Parathyroid adenoma (tissue), 2 donors: ENCODE measurements around the gene FUS.

Experiments used
- H2AFZ ChIP-seq: fragments of 300-600 bp; sonication (generic); one replicate; pipeline ENCODE4 v1.7.0; 2017; ENCODE audit warnings: antibody characterized with exemption, mild to moderate bottlenecking
- H3K27ac ChIP-seq: fragments of 300-600 bp; sonication (generic); one replicate; pipeline ENCODE4 v1.7.0; 2017
- H3K27me3 ChIP-seq: fragments of 300-600 bp; sonication (generic); one replicate; pipeline ENCODE4 v1.7.0; 2017; ENCODE audit warnings: low read length; ENCODE audit not compliant: control insufficient read depth, insufficient read depth
- H3K36me3 ChIP-seq: fragments of 300-600 bp; sonication (generic); one replicate; pipeline ENCODE4 v1.7.0; 2017; ENCODE audit warnings: low read length; ENCODE audit not compliant: control insufficient read depth, insufficient read depth
- H3K4me1 ChIP-seq: fragments of 300-600 bp; sonication (generic); one replicate; pipeline ENCODE4 v1.7.0; 2017; ENCODE audit warnings: control low read depth
- H3K4me2 ChIP-seq: fragments of 300-600 bp; sonication (generic); one replicate; pipeline ENCODE4 v1.7.0; 2017; ENCODE audit warnings: low read length
- H3K4me3 ChIP-seq: fragments of 300-600 bp; sonication (generic); one replicate; pipeline ENCODE4 v1.7.0; 2017; ENCODE audit warnings: low read depth, low read length
- H3K79me2 ChIP-seq: fragments of 300-600 bp; sonication (generic); one replicate; pipeline ENCODE4 v1.7.0; 2017; ENCODE audit warnings: control low read depth
- H3K9ac ChIP-seq: fragments of 300-600 bp; sonication (generic); one replicate; pipeline ENCODE4 v1.7.0; 2017; ENCODE audit warnings: mild to moderate bottlenecking
- H3K9me3 ChIP-seq: fragments of 300-600 bp; sonication (generic); one replicate; pipeline ENCODE4 v1.7.0; 2017; ENCODE audit warnings: low read length; ENCODE audit not compliant: control insufficient read depth
- CTCF ChIP-seq: fragments of 300-600 bp; sonication (generic); IDR thresholded peaks from one replicate; pipeline ENCODE4 v1.7.0; 2017; ENCODE audit warnings: antibody characterized with exemption, mild to moderate bottlenecking
- donor health status: primary hyperparathyroidism.

Gene FUS

GRCh38 chr16:31188450-31189411 is 8.8 kb downstream of the FUS start:
- H3K4me3 ChIP-seq, result no peak overlapping the region
- H3K9ac ChIP-seq, result no peak overlapping the region
- no peak overlapping the region for H3K27ac ChIP-seq
- no peaks in the 10 kb centered on the region for H3K36me3 ChIP-seq
- H3K4me1 ChIP-seq, result no peaks in the 10 kb centered on the region
- no peaks in the 10 kb centered on the region for H3K27me3 ChIP-seq
- TF ChIP-seq CTCF, result no peak
- H3K4me2 ChIP-seq, result no peak overlapping the region
- peaks cover 1% of the 10 kb centered on the region for H3K79me2 ChIP-seq
- H3K9me3 ChIP-seq, result no peaks in the 10 kb centered on the region
- H2AFZ ChIP-seq, result no peak overlapping the region

GRCh38 chr16:31189412-31189778 is 9.5 kb downstream of the FUS start:
- no peak overlapping the region for H2AFZ ChIP-seq

GRCh38 chr16:31190061-31190460 is 10.1 kb downstream of the FUS start:
- no peaks in the 10 kb centered on the region for H3K9me3 ChIP-seq
- TF ChIP-seq CTCF, result no peak
- H3K4me1 ChIP-seq, result no peaks in the 10 kb centered on the region
- no peak overlapping the region for H2AFZ ChIP-seq
- no peak overlapping the region for H3K4me3 ChIP-seq
- no peak overlapping the region for H3K27ac ChIP-seq
- no peaks in the 10 kb centered on the region for H3K36me3 ChIP-seq
- no peak overlapping the region for H3K4me2 ChIP-seq
- no peaks in the 10 kb centered on the region for H3K27me3 ChIP-seq
- no peak overlapping the region for H3K9ac ChIP-seq
- no peaks in the 10 kb centered on the region for H3K79me2 ChIP-seq

More at GRCh38 chr16:31189412-31189778, 9.5 kb downstream of the FUS start:
- no peak for TF ChIP-seq CTCF
- Histone ChIP-seq H3K4me2 (no peak overlapping the region), H3K36me3 (no peaks in the 10 kb centered on the region), H3K27ac (no peak overlapping the region), H3K4me1 (no peaks in the 10 kb centered on the region), H3K9ac (no peak overlapping the region), H3K27me3 (no peaks in the 10 kb centered on the region), H3K9me3 (no peaks in the 10 kb centered on the region), H3K4me3 (no peak overlapping the region), H3K79me2 (no peaks in the 10 kb centered on the region)

GRCh38 chr16:31190818-31191444 is 11.0 kb downstream of the FUS start:
- Histone ChIP-seq H3K27me3 (no peaks in the 10 kb centered on the region), H3K4me2 (no peak overlapping the region), H3K4me3 (no peak overlapping the region), H2AFZ (no peak overlapping the region), H3K27ac (no peak overlapping the region), H3K9ac (no peak overlapping the region), H3K79me2 (no peaks in the 10 kb centered on the region), H3K36me3 (no peaks in the 10 kb centered on the region), H3K4me1 (no peaks in the 10 kb centered on the region), H3K9me3 (no peaks in the 10 kb centered on the region)
- TF ChIP-seq CTCF, result no peak
